ENCODE measurements around the gene RAD51B. TPM values are rescaled to one million over a fixed set of nuclear protein-coding genes. Genes with fewer than 3 reads are reported as not detected.
A peak's percentile ranks its signal among the peaks of the same experiment; 100 is the strongest.

The RAD51B gene
- total RNA-seq, 4 donors from 2014 or later: 12.6 to 26.4 (median 16.7) TPM

DNA sequence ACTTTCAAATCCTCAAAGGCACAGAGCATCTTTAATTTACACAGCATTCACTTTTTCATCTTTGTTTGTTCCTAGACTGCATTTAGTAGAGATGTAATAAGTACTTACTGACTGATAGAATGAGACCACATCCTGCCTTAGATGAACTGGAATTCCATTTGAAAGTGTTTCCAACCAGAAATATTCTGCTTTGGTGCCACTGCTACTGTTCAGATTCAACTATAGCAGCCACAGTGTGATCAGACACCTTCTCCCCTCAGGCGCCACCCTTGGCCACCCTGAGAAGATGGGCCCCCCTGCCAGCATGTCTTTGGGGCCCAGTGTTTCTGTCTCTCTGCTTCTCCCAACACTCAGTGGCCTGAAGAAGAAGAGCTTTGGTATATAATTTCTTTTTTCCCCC lies 449.1 kb downstream of the RAD51B start:
- H3K27ac ChIP-seq: peak overlapping the region in 3 of 4 donors; percentile 53 to 57 (median 55)
- H3K4me3 ChIP-seq: no peak overlapping the region
- TF ChIP-seq, protein P1, sequence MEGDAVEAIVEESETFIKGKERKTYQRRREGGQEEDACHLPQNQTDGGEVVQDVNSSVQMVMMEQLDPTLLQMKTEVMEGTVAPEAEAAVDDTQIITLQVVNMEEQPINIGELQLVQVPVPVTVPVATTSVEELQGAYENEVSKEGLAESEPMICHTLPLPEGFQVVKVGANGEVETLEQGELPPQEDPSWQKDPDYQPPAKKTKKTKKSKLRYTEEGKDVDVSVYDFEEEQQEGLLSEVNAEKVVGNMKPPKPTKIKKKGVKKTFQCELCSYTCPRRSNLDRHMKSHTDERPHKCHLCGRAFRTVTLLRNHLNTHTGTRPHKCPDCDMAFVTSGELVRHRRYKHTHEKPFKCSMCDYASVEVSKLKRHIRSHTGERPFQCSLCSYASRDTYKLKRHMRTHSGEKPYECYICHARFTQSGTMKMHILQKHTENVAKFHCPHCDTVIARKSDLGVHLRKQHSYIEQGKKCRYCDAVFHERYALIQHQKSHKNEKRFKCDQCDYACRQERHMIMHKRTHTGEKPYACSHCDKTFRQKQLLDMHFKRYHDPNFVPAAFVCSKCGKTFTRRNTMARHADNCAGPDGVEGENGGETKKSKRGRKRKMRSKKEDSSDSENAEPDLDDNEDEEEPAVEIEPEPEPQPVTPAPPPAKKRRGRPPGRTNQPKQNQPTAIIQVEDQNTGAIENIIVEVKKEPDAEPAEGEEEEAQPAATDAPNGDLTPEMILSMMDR (IDR thresholded peaks at IDR 0.05): no peak
- TF ChIP-seq EP300 (IDR thresholded peaks at IDR 0.05) (no peak), POLR2A (IDR thresholded peaks at IDR 0.05) (no peak)
- no peaks in the 10 kb centered on the region for H3K27me3 ChIP-seq
- H3K4me1 ChIP-seq: peaks cover 0 to 41% (median 17%) of the 10 kb centered on the region in 4 donors
- DNase-seq (ENCODE audit: low spot score in 2 of 2): no peak
- no peaks in the 10 kb centered on the region for H3K36me3 ChIP-seq
- WGBS, 2 donors: 88 to 100% methylated on average over 1 of the region's 1 CpG
- no peaks in the 10 kb centered on the region for H3K9me3 ChIP-seq

DNA sequence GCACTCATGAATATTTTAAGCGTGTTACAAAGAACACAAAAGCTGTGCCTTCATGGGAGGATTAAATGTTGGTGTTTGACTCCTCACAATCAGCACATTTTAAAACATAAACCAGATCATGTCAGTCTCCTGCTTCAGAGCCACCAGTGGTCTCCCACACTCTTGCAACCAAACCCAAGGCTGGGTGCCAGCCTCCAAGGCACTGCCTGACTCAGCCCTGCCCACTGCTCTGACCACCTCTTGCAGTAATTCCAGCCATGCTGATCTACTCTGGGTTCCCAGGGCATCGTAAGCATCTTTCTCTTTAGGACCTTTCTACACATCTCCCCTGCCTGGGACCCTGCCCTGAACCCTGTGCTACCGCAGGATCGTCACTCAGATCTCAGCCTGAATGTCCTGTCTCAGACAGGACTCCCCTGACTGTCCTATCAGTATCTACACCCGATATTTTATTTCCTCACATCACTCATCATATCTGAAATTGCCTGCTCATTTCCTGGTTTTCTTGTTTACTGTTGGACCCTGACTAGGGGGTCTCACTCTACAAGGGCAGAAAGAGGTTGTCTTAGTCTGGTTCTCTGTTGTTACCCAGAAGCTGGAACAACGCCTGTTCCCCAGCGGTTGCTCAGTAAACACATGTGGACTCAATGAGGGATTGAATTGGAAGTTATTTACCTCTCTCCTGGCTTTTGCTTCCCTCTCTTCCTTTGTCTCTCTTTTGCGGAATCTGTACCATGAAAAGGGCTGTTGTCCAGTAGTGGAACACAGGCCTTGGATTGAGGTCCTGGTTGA lies 449.8 kb downstream of the RAD51B start:
- DNase-seq (ENCODE audit: low spot score in 2 of 2): no peak
- TF ChIP-seq EP300 (IDR thresholded peaks at IDR 0.05) (no peak), POLR2A (IDR thresholded peaks at IDR 0.05) (no peak)
- TF ChIP-seq, protein P1 (IDR thresholded peaks at IDR 0.05): no peak
- Histone ChIP-seq H3K27me3 (no peaks in the 10 kb centered on the region), H3K27ac (peak overlapping the region in 3 of 4 donors; percentile 53 to 57 (median 55)), H3K4me1 (peaks cover 0 to 41% (median 17%) of the 10 kb centered on the region in 4 donors), H3K4me3 (no peak overlapping the region), H3K36me3 (no peaks in the 10 kb centered on the region), H3K9me3 (no peaks in the 10 kb centered on the region)
- 77% methylated on average over 8 of the region's 8 CpGs for WGBS, 2 donors

DNA sequence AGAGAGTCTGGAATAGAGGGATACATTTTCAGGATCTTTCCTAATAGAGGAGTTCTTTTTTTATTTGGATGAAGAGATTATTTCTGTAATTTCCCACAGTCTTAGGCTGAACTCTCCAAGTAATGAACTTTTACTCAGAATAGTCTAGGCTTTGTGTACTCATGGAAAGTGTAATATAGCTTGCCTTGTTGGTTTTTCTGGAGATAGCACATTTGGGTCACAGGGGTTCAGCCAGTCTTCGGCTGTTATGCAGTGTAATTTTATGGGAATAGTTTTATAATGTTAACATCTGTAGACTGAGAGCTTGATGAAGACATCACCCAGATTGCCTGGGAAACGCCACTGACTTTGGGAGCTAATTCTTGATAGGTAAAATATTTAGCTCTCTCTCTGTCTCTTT lies 450.8 kb downstream of the RAD51B start:
- WGBS, 2 donors: 36 to 45% methylated on average over 2 of the region's 2 CpGs
- peaks cover 0 to 41% (median 17%) of the 10 kb centered on the region in 4 donors for H3K4me1 ChIP-seq
- no peak for DNase-seq (ENCODE audit: low spot score in 2 of 2)
- TF ChIP-seq POLR2A (IDR thresholded peaks at IDR 0.05): no peak
- H3K27me3 ChIP-seq: no peaks in the 10 kb centered on the region
- H3K9me3 ChIP-seq: no peaks in the 10 kb centered on the region
- H3K36me3 ChIP-seq: no peaks in the 10 kb centered on the region
- no peak overlapping the region for H3K4me3 ChIP-seq
- peak overlapping the region in 2 of 4 donors; percentile 53 to 57 for H3K27ac ChIP-seq

DNA sequence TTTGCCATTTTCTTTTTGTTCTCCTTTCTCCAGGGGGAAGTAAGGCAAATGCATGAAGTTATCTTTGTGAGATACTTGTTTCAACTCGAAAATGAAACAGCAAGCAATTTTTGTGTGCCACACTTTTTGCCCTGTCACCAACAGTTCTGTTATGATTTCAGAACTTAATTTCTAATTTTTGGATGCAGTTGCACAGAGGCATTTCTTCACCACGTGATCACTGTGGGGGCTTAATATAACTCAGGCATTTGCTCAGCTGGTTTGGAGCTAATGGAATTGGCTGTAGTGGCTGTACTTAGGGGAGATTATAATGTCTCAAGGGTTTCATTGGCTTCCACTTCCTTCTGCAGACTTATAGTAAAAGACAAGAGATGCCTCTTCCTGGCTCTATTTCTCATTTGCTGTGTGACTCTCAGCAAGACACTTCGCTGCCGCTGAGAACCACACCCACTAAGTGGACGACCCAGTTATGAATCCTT lies 452.4 kb downstream of the RAD51B start:
- H3K27me3 ChIP-seq: no peaks in the 10 kb centered on the region
- WGBS, 2 donors: 60 to 61% methylated on average over 5 of the region's 5 CpGs
- peak overlapping the region in 2 of 4 donors; percentile 44 to 57 for H3K27ac ChIP-seq
- H3K4me1 ChIP-seq: peaks cover 0 to 41% (median 17%) of the 10 kb centered on the region in 4 donors
- TF ChIP-seq POLR2A (IDR thresholded peaks at IDR 0.05) (no peak), EP300 (IDR thresholded peaks at IDR 0.05) (no peak)
- TF ChIP-seq, protein P1 (IDR thresholded peaks at IDR 0.05): no peak
- H3K4me3 ChIP-seq: no peak overlapping the region
- DNase-seq (ENCODE audit: low spot score in 2 of 2): no peak
- no peaks in the 10 kb centered on the region for H3K36me3 ChIP-seq
- no peaks in the 10 kb centered on the region for H3K9me3 ChIP-seq

DNA sequence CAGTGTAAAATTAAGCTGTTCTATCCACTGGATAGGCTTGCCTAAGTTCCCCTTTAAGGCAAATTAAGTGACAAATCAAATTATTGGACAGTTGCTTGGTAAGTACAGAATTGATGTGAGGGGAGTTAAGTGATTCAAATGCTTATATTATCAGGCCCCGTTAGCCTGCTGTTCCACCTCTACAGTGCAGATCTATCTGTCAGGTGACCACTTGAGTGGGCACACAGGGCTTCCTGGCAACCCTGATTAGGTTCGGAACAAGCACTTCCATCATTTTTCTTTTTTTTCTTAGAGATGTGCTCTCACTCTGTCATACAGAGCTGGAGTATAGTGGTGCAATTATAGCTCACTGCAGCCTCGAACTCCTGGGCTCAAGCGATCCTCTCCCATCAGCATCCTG lies 453.8 kb downstream of the RAD51B start:
- H3K4me3 ChIP-seq: no peak overlapping the region
- WGBS, 2 donors: 91 to 92% methylated on average over 4 of the region's 4 CpGs
- no peak overlapping the region for H3K27ac ChIP-seq
- no peaks in the 10 kb centered on the region for H3K9me3 ChIP-seq
- no peaks in the 10 kb centered on the region for H3K27me3 ChIP-seq
- no peak for TF ChIP-seq EP300 (IDR thresholded peaks at IDR 0.05)
- TF ChIP-seq, protein P1 (IDR thresholded peaks at IDR 0.05): no peak
- TF ChIP-seq POLR2A (IDR thresholded peaks at IDR 0.05): no peak
- DNase-seq (ENCODE audit: low spot score in 2 of 2): no peak
- no peaks in the 10 kb centered on the region for H3K36me3 ChIP-seq
- H3K4me1 ChIP-seq: peaks cover 0 to 36% (median 10%) of the 10 kb centered on the region in 4 donors

All from tibial nerve (tissue), 4 donors.